CD4-positive, alpha-beta T cell treated with Interleukin-21 for 1 hour (primary cell): ENCODE results near the gene MPZL2.
A peak's percentile ranks its signal among the peaks of the same experiment; 100 is the strongest.

ENCODE experiments used
- DNase-seq: peaks from one replicate; pipeline ENCODE4 v3.0.0-alpha.2; 2020

Gene MPZL2

GRCh38 chr11:118240999-118241763, 22.9 kb downstream of the MPZL2 start:
- DNase-seq = peak; percentile 79

GRCh38 chr11:118239509-118240205, 24.4 kb downstream of the MPZL2 start:
- no peak for DNase-seq

DNA sequence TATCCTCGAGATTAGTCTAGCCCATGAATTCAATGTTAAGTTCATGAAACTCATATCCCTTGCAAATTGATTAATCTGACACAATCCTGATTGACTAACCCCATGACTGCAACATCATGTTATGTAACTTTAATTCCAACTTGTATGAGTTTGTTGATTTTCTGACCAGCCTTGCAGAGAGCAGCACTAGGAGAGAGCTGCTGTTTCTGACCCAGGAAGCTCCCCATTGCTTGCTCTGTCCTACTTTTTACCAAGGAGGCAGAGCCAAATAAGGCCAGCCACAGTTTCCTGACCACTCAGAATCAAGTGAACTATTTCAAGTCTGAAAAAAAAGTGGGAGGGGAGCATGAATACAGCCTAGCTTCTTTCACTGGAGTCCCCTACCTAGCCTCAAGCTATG, 25.2 kb downstream of the MPZL2 start:
- no peak for DNase-seq

- DNase-seq = no peak
Measured at GRCh38 chr11:118238421-118238820, 25.7 kb downstream of the MPZL2 start.

- DNase-seq = no peak
Measured at GRCh38 chr11:118236170-118236569, 27.9 kb downstream of the MPZL2 start.

GRCh38 chr11:118234833-118235232, 29.3 kb downstream of the MPZL2 start:
- no peak for DNase-seq

GRCh38 chr11:118233850-118234249, 30.2 kb downstream of the MPZL2 start:
- no peak for DNase-seq

DNA sequence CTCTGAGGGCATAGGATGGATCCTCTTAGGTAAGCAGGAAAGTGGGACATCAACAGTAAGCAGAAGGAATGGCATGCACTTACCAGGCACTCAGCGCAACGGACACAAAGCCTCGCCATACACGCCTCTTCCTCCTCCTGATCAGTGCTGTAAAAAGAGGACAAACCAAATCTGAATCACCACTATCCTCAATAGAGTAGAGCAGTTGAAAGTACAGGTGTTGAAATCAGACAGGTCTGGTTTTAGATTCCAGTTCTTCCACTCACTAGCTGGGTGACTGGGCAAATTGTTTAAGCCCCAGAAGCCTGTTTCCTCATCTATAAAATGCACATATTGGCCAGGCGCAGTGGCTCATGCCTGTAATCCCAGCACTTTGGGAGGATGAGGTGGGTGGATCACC, 30.7 kb downstream of the MPZL2 start:
- no peak for DNase-seq

GRCh38 chr11:118232659-118233058, 31.4 kb downstream of the MPZL2 start:
- DNase-seq = no peak

GRCh38 chr11:118231461-118231860, 32.6 kb downstream of the MPZL2 start:
- no peak for DNase-seq

- DNase-seq = peak; percentile 73
Measured at GRCh38 chr11:118230088-118230487, 34.0 kb downstream of the MPZL2 start.

- DNase-seq = no peak
Measured at GRCh38 chr11:118229274-118229847, 34.7 kb downstream of the MPZL2 start.

DNA sequence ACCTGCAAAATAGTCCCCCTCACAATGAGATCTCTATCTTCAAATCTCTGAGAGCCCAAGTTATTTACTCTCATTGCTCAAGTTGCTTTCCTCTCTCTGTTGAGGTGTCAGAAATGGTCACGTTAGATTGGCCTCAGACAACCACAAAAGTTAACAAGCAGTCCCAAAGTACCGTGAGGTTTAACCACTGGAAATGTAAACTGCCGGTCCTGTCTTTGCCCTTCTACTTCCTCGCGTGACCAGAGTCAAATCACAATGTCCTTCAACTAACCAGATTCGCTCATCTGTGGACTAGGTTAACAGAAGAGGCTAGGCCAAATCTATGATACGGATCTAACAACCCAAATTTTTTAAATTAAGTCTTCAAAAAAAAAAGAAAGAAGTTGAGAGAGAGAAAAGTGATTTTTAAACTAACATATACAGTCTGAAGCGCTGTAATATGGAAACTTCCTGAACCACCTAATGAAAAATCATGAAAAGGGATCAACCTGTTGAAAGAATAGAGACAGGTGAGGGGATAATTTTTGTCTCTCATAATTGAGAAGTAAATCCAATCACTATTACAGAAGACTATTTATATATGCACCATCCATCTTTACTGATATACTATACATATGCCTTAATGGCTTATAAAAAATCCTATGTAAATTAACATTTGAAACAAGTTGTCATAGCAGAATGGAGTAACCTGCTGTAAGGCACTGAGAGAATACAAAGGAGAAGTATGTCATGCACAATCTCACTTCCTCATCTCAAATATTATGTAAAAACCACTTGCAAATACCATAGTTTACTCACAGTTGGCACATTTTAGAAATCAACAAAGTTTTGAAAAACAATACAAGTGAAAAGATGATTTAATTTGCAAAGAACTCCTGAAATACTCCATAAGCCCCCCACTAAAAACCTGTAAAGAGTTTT, 36.0 kb downstream of the MPZL2 start:
- peak; percentile 63 for DNase-seq

DNA sequence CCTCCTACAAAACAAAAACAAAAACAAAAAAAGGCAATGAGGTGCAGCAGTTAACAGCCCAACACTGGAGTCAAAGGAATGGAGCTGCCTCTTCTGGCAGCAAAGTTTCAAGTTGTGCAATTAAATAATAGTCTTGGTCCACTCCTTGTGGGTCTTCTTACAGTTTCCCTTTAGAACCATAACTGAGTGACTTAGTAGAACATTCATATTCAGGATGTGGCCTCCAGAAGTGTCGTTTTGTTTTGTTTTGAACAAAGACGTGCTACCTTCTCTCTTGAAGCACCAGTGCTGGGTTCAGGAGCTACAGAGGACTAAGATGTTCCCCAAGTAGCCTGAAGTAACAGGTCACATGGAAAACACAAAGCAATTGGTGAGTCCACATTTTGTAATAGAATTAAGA, 37.3 kb downstream of the MPZL2 start:
- DNase-seq = no peak

- no peak for DNase-seq
Measured at GRCh38 chr11:118226296-118226695, 37.8 kb downstream of the MPZL2 start.

- DNase-seq = peak; percentile 77
Measured at GRCh38 chr11:118224511-118225188, 39.4 kb downstream of the MPZL2 start, which contains the start of gene JAML. Gene JAML (minus strand): TSS chr11:118225011. CDS start chr11:118214866, 10,145 bp downstream.

DNA sequence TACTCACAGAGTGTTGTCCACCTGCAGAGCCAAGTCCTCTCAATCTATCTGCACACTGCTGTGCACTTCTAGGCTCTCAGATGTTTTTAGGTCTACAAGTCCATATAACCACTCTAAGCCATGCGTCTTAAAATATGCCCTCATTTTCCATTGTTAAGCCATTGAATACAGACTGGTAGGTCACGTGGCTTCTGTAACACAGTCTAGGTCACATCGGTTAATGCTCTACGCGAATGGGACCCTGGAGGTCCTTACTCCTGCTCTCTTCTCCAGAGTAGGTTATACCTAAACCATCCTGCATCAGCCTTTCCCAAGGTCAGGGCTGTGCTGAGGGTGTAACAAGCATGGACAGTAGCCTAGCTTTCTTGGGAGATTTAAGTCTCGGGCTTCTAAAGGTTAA, 40.1 kb downstream of the MPZL2 start:
- no peak for DNase-seq

DNA sequence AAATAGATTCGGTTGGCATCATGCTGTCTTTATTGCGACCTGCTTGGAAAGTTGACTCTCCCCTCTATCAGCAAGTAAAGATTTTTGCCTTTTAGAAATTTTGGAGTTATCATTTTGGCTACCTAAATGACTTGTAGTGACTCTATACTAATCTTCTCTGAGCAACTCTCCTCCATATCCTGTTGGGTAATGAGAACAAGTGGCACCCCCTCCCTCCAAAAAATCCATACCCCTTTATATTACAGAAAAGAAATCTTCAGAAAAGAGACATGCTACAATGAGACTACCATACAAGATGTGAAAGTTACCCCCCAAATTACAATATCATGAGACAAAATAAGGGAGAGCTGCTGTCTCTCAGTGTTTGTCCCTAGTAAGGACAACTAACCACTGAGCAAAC, 40.5 kb downstream of the MPZL2 start:
- DNase-seq = no peak

- DNase-seq = no peak
Measured at GRCh38 chr11:118222437-118222836, 41.7 kb downstream of the MPZL2 start.

DNA sequence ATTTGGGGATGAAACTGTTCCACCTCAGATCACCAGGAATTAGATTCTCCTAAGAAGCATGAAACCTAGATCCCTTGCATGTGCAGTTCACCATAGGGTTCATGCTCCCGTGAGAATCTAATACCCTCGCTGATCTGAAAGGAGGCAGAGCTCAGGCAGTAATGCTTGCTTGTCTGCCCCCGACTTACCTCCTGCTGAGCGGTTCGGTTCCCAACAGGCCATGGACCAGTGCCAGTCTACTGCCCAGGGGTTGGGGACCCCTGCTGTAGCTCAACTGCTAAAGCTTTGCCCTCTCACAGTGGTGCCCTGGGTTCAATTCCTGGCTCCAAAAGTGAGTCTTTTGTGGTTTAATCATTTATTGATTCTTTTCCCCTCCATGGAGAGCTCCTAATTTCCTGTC, 42.7 kb downstream of the MPZL2 start:
- no peak for DNase-seq

DNA sequence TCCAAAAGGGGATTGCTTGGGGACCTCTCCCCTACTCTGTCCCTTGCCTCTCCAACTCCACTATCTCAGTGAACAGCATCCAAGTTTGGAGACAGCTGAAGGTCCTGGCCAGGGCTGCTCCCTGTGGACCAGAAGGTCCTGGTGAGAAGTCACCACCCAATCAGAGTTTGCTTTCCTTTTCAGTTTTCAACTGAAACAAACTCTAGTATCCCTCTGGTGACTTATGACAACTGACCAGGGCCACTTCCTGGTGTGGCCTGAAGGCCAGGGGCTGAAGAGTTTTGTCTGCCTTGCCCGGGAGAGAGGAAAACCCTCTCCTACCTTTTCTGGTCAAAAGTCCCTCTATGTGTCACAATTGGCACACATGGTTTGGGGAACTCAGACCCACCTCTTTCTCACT, 44.4 kb downstream of the MPZL2 start:
- DNase-seq = no peak

DNA sequence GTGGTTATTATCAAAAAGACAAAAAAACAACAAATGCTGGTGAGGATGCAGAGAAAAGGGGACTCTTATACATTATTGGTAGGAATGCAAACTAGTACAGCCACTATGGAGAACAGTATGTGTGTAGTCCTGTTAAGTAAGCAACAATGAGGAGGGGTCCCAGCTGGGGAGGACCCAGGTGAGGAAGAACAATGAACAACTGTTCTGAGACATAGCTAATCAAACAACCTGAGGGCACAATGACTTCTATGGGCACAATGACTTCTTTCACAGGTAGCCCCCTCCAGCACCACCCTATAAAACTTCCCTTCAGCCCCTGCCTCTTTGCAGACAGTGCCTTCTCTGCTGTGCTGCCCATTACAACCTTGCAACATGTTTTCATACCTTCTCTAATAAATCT, 44.9 kb downstream of the MPZL2 start:
- DNase-seq = no peak
